Activated T-helper 1 cell treated with anti-CD3 and anti-CD28 coated beads, Interleukin-2, amount 50 U/mL, for 16 hours (primary cell): ENCODE data around the gene ARHGDIA.

Source experiments
- DNase-seq, 2 donors: peaks; one replicate each; pipeline ENCODE4 v3.0.0-alpha.2; 2020; ENCODE audit warnings: low read depth in 1 of 2, low spot score in 1 of 2

Gene ARHGDIA

GRCh38 chr17:81906476-81907218, 35.5 kb upstream of the ARHGDIA start:
- DNase-seq = no peak

- no peak for DNase-seq
Measured at GRCh38 chr17:81905993-81906392, 34.9 kb upstream of the ARHGDIA start.

- DNase-seq = no peak
Measured at GRCh38 chr17:81905424-81905875, 34.3 kb upstream of the ARHGDIA start.

GRCh38 chr17:81904600-81905423, 33.7 kb upstream of the ARHGDIA start:
- DNase-seq = no peak

- DNase-seq = no peak
Measured at GRCh38 chr17:81903896-81904599, 32.9 kb upstream of the ARHGDIA start.

GRCh38 chr17:81903415-81903831, 32.3 kb upstream of the ARHGDIA start:
- DNase-seq = no peak

- DNase-seq = no peak
Measured at GRCh38 chr17:81902653-81903414, 31.7 kb upstream of the ARHGDIA start.

GRCh38 chr17:81902023-81902652, 31.0 kb upstream of the ARHGDIA start, which contains the start of gene NPB:
Gene NPB, plus strand, starts transcription at chr17:81902238. Its CDS starts 40 bp downstream, at chr17:81902278.
- no peak for DNase-seq

GRCh38 chr17:81901167-81902022, 30.3 kb upstream of the ARHGDIA start:
- DNase-seq = no peak

GRCh38 chr17:81900181-81900820, 29.2 kb upstream of the ARHGDIA start:
- no peak for DNase-seq

GRCh38 chr17:81899514-81900166, 28.5 kb upstream of the ARHGDIA start:
- no peak for DNase-seq

- no peak for DNase-seq
Measured at GRCh38 chr17:81898885-81899284, 27.7 kb upstream of the ARHGDIA start.

- no peak for DNase-seq
Measured at GRCh38 chr17:81898029-81898866, 27.1 kb upstream of the ARHGDIA start.

- DNase-seq = no peak
Measured at GRCh38 chr17:81895400-81895799, 24.3 kb upstream of the ARHGDIA start.

- no peak for DNase-seq
Measured at GRCh38 chr17:81891303-81891552, 20.1 kb upstream of the ARHGDIA start.

- DNase-seq = no peak
Measured at GRCh38 chr17:81890447-81891302, 19.5 kb upstream of the ARHGDIA start.

GRCh38 chr17:81889602-81890001, 18.5 kb upstream of the ARHGDIA start:
- no peak for DNase-seq
